ENCODE data around the gene C15orf39. TPM values are rescaled to one million over a fixed set of nuclear protein-coding genes. Genes with fewer than 3 reads are reported as not detected.

The C15orf39 gene
- 6.3 TPM for polyA plus RNA-seq

- H3K9me3 Mint-ChIP-seq, result no peaks in the 10 kb centered on the region
- H3K27me3 Mint-ChIP-seq, result no peaks in the 10 kb centered on the region
- no peaks in the 10 kb centered on the region for H3K36me3 Mint-ChIP-seq
- peaks cover 19 to 29% (median 28%) of the 10 kb centered on the region in 3 donors for H3K4me1 Mint-ChIP-seq
- H3K4me3 Mint-ChIP-seq, result peak within 1 kb of the TSS; percentile 89 to 98 (median 96)
- peak within 1 kb of the TSS; percentile 92 to 99 (median 96) for H3K27ac Mint-ChIP-seq
These were observed at the start of gene C15orf39 for GRCh38 chr15:75201616-75202250. Gene C15orf39, plus strand, starts transcription at chr15:75201882. Its CDS starts 4,167 bp downstream, at chr15:75206049.

DNA sequence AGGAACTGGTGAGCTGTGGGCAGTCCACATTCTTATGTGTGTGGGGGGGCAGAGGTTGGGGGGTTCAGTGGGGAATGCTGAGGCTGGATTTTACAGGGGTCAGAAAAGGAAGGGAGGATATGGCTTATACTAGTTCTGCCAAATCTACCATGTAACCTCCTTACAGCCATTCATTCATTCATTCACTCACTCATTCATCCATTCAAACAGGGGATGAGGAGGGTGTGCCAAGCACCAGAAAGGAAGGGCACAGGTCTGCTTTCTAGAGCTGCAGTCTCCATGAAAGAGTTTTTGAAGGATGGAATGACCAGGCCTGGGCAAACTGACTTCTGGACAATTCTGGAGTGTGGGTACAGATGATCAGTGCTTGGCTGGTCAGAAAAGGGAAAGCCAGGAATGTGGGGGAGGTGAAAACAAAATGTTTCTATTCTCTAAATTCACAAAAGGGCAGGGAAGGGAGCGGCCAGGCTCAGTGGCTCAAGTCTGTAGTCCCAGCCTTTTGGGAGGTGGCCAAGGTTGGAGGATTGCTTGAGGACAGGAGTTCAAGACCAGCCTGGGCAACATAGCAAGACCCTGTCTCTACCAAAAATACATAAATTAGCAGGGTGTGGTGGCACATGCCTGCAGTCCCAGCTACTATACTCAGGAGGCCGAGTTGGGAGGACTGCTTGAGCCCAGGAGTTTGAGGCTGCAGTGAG, 49.2 kb upstream of the C15orf39 start:
- Mint-ChIP-seq H3K4me3 (no peak overlapping the region), H3K4me1 (peaks cover 0 to 17% (median 6%) of the 10 kb centered on the region in 3 donors), H3K36me3 (no peaks in the 10 kb centered on the region), H3K27ac (peak overlapping the region in 1 of 3 donors; percentile 40), H3K9me3 (peaks cover 0 to 5% (median 0%) of the 10 kb centered on the region in 3 donors), H3K27me3 (peaks cover 1% of the 10 kb centered on the region)

GRCh38 chr15:75153087-75153486, 48.6 kb upstream of the C15orf39 start:
- peak overlapping the region in 1 of 4 donors; percentile 38 for H3K4me3 Mint-ChIP-seq
- H3K27me3 Mint-ChIP-seq, result peaks cover 1% of the 10 kb centered on the region
- peaks cover 0 to 17% (median 6%) of the 10 kb centered on the region in 3 donors for H3K4me1 Mint-ChIP-seq
- no peaks in the 10 kb centered on the region for H3K36me3 Mint-ChIP-seq
- H3K27ac Mint-ChIP-seq, result no peak overlapping the region
- peaks cover 0 to 5% (median 0%) of the 10 kb centered on the region in 3 donors for H3K9me3 Mint-ChIP-seq

GRCh38 chr15:75153565-75154276, 48.0 kb upstream of the C15orf39 start:
- no peak overlapping the region for H3K27ac Mint-ChIP-seq
- peaks cover 0 to 5% (median 0%) of the 10 kb centered on the region in 3 donors for H3K9me3 Mint-ChIP-seq
- peak overlapping the region in 2 of 4 donors; percentile 38 to 58 for H3K4me3 Mint-ChIP-seq
- H3K36me3 Mint-ChIP-seq, result no peaks in the 10 kb centered on the region
- H3K4me1 Mint-ChIP-seq, result peaks cover 0 to 17% (median 6%) of the 10 kb centered on the region in 3 donors
- H3K27me3 Mint-ChIP-seq, result peaks cover 1% of the 10 kb centered on the region

- Mint-ChIP-seq H3K9me3 (peaks cover 0 to 5% (median 0%) of the 10 kb centered on the region in 3 donors), H3K27ac (no peak overlapping the region), H3K27me3 (peaks cover 1% of the 10 kb centered on the region), H3K4me1 (peaks cover 0 to 17% (median 6%) of the 10 kb centered on the region in 3 donors), H3K36me3 (no peaks in the 10 kb centered on the region), H3K4me3 (peak overlapping the region in 1 of 4 donors; percentile 51)
These were observed 47.1 kb upstream of the C15orf39 start for GRCh38 chr15:75154461-75155062.

DNA sequence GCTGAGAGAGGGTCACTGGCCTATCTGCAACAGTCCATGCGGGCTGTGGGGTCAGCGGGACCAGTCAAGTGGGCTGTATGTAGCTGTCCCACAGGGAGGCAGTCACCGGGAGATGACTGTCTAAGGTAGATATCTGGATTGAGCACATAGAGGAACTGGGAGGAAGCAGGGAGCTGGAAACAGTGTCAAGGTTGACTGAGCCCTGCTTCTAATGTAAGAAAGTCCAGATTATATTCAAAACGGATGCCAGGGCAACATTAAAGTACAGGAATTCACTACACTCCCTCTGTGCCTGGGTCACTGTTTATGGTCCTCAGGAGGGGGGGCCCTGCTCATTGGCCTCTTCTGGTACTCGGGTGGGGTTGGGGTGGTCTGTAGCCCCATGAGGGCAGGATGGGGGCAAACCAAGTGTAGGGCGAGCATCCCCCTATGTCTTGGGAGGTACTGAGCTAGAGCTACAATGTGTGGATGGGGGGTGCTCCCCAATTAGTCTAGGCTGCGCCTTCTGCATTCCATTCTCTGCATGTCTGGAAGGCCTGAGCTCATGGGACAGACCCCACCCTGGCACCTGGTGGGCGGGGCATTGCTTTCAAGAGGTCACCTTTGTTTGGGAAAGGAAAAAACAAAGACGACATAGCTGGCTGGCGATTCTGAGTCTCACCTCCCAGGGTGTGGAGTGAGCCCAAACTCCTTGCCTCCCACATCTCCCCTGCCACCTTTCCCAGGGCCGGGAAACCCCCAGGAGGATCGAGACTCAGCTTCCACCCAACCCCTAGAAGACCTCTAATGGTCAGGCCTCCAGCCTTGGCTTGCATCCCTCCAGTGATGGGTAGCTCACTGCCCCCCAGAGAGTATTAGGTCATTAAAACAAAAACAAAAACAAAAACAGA, 45.1 kb upstream of the C15orf39 start:
- no peak overlapping the region for H3K27ac Mint-ChIP-seq
- peaks cover 4% of the 10 kb centered on the region for H3K27me3 Mint-ChIP-seq
- H3K4me3 Mint-ChIP-seq, result no peak overlapping the region
- peaks cover 0 to 15% (median 6%) of the 10 kb centered on the region in 3 donors for H3K4me1 Mint-ChIP-seq
- no peaks in the 10 kb centered on the region for H3K36me3 Mint-ChIP-seq
- H3K9me3 Mint-ChIP-seq, result no peaks in the 10 kb centered on the region

DNA sequence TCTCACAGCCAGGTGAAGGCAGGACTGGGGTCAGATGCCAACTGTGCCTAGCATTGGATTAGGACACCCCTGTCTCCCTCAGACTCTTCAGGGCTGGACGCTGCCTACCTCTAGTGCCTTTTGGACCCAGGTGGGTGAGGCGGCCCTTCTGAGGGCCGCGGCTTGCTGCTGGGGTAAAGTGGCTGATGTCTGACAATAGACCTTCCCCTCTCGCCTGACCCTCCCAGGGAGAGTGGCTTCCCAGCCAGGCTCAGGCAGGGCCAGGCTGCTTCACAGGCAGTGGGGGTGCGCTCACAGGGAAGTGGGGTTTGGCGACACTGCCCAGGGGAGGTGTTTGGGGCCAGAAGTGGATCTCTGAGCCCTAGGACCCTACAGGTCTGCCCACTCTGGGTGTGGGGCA, 43.3 kb upstream of the C15orf39 start:
- no peaks in the 10 kb centered on the region for H3K9me3 Mint-ChIP-seq
- H3K27ac Mint-ChIP-seq, result no peak overlapping the region
- peaks cover 4% of the 10 kb centered on the region for H3K27me3 Mint-ChIP-seq
- no peak overlapping the region for H3K4me3 Mint-ChIP-seq
- peaks cover 0 to 8% (median 3%) of the 10 kb centered on the region in 3 donors for H3K4me1 Mint-ChIP-seq
- H3K36me3 Mint-ChIP-seq, result no peaks in the 10 kb centered on the region

- H3K36me3 Mint-ChIP-seq, result no peaks in the 10 kb centered on the region
- H3K9me3 Mint-ChIP-seq, result no peaks in the 10 kb centered on the region
- H3K4me1 Mint-ChIP-seq, result peaks cover 0 to 3% (median 0%) of the 10 kb centered on the region in 3 donors
- H3K4me3 Mint-ChIP-seq, result no peak overlapping the region
- H3K27me3 Mint-ChIP-seq, result peaks cover 4% of the 10 kb centered on the region
- H3K27ac Mint-ChIP-seq, result no peak overlapping the region
These were observed 42.4 kb upstream of the C15orf39 start for GRCh38 chr15:75159244-75159643.

DNA sequence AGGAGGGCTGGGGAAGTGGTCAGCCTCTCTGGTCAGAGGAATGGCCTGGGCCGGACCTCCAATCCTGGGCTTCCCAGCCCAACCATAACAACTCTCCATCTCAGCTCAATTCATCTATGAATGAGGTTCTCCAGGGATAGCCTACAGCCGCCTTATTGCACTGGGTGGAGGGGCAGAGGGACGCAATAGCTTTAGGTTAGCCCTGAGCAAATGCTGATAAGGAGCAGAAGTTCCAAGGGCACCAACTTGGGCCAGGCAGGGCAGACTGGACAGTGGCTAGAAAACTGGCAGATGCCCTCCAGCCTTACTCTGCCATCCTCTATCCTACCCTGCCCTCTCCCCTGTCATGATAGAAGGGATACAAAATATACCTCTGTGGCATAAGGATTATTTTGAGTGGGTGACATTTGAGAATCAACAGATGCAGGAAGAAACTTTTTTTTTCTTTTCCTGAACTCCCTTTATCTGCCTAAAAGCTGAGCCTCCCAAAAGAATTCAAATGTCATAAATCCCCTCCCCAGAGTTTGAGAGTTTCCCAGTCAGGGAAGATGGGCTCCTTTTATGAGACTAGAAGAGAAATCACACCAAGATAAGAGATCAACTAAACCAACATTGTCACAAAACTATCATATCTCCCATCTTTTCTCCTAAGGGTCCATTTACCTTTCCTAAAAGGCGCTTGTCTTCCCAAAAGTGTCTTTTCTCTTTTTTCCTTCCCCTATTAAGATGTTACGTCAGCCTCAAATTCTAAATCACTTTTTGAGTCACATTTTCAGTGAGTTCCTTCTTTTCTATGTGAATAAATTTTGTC, 40.4 kb upstream of the C15orf39 start:
- Mint-ChIP-seq H3K27me3 (peaks cover 4% of the 10 kb centered on the region), H3K4me3 (no peak overlapping the region), H3K36me3 (no peaks in the 10 kb centered on the region), H3K27ac (no peak overlapping the region), H3K4me1 (peaks cover 5 to 7% (median 7%) of the 10 kb centered on the region in 3 donors), H3K9me3 (peaks cover 0 to 2% (median 0%) of the 10 kb centered on the region in 3 donors)

GRCh38 chr15:75161917-75162414, 39.7 kb upstream of the C15orf39 start:
- Mint-ChIP-seq H3K27ac (no peak overlapping the region), H3K4me1 (peaks cover 5 to 11% (median 6%) of the 10 kb centered on the region in 3 donors), H3K4me3 (no peak overlapping the region), H3K36me3 (no peaks in the 10 kb centered on the region), H3K27me3 (peaks cover 4% of the 10 kb centered on the region), H3K9me3 (peaks cover 0 to 2% (median 0%) of the 10 kb centered on the region in 3 donors)

DNA sequence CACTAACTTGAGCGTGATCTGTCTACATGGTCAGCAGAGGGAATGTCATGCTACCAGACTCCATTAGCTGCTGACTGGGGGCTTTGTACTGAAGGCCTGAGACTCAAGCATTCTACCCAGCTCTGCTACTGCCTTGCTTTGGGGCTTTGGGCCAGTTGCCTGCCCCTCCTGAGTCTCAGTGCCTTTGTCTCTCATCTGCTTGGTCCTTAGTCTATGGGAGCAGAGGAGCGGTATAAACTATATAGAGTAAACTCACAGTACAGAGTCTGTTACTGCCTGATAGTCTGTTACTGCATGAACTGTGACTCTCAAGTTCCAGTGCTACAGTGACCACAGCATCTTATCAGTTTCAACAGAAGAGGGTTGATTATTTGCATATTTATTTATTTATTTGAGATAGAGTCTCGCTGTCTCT, 38.5 kb upstream of the C15orf39 start:
- Mint-ChIP-seq H3K36me3 (no peaks in the 10 kb centered on the region), H3K4me3 (no peak overlapping the region), H3K4me1 (peaks cover 5 to 11% (median 6%) of the 10 kb centered on the region in 3 donors), H3K27me3 (peaks cover 4% of the 10 kb centered on the region), H3K27ac (no peak overlapping the region), H3K9me3 (peaks cover 0 to 2% (median 0%) of the 10 kb centered on the region in 3 donors)

GRCh38 chr15:75164625-75165350, 36.9 kb upstream of the C15orf39 start:
- peaks cover 0 to 2% (median 0%) of the 10 kb centered on the region in 3 donors for H3K9me3 Mint-ChIP-seq
- H3K27me3 Mint-ChIP-seq, result peaks cover 4% of the 10 kb centered on the region
- H3K27ac Mint-ChIP-seq, result peak overlapping the region in 1 of 3 donors; percentile 69
- H3K36me3 Mint-ChIP-seq, result no peaks in the 10 kb centered on the region
- H3K4me1 Mint-ChIP-seq, result peaks cover 5 to 11% (median 8%) of the 10 kb centered on the region in 3 donors
- peak overlapping the region in 1 of 4 donors; percentile 47 for H3K4me3 Mint-ChIP-seq

Data from IgD-negative memory B cell (primary cell).